ENCODE data around the gene RNGTT.

GRCh38 chr6:88814909-88815308 lies 148.5 kb downstream of the RNGTT start:
- TF ChIP-seq CTCF (optimal IDR thresholded peaks at IDR 0.05 in 1 of 3, IDR thresholded peaks at IDR 0.05 in 1 of 3, conservative IDR thresholded peaks at IDR 0.05 in 1 of 3; ENCODE audit: extremely low read depth in 1 of 3, insufficient read depth in 2 of 3, low read length in 3 of 3) (no peak), EZH2 (IDR thresholded peaks at IDR 0.05; ENCODE audit: low read length) (no peak)
